Measurements from ENCODE around the gene SCFD2. TPM values are rescaled to one million over a fixed set of nuclear protein-coding genes. Genes with fewer than 3 reads are reported as not detected.

Gene SCFD2
- total RNA-seq, 4 donors from 2014 or later: 12.7 to 23.7 (median 18.3) TPM

DNA sequence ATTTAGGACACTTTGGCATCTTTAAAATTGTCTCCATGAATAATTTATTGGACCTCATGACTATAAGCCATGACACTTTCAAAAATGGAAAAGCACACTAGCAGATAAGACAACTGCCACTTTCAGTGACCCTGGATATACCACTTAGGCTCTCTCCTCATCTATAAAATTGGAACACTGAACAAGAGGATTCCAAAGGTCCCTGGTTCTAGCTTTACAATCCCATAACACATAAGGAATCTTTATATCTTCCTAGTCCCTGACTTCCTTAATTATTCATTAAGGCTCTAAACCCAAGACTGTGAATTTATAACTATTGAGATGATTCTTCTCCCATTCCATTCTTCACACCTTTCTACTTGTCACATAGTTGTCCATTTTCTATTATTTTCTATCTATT lies 190.2 kb downstream of the SCFD2 start:
- in situ Hi-C loops (cut with MboI; ENCODE audit: low pct_ligation_motif_present in 1 of 4, low pct_unique_long_range_greater_than_20kb in 1 of 4, low sequenced_read_pairs in 3 of 4): loop anchor here in 3 of 4 donors (25.0 kb wide), 3 partner anchors 737 to 1062 kb away; partner anchors contain the start of gene PDGFRA (in 1 of the 3)
- H3K4me1 ChIP-seq: peaks cover 0 to 4% (median 0%) of the 10 kb centered on the region in 4 donors
- no peak overlapping the region for H3K27ac ChIP-seq
- TF ChIP-seq POLR2AphosphoS5 (IDR thresholded peaks at IDR 0.05) (no peak), EP300 (IDR thresholded peaks at IDR 0.05; ENCODE audit: low read depth) (no peak), POLR2A (IDR thresholded peaks at IDR 0.05) (no peak)
- TF ChIP-seq, protein P1, sequence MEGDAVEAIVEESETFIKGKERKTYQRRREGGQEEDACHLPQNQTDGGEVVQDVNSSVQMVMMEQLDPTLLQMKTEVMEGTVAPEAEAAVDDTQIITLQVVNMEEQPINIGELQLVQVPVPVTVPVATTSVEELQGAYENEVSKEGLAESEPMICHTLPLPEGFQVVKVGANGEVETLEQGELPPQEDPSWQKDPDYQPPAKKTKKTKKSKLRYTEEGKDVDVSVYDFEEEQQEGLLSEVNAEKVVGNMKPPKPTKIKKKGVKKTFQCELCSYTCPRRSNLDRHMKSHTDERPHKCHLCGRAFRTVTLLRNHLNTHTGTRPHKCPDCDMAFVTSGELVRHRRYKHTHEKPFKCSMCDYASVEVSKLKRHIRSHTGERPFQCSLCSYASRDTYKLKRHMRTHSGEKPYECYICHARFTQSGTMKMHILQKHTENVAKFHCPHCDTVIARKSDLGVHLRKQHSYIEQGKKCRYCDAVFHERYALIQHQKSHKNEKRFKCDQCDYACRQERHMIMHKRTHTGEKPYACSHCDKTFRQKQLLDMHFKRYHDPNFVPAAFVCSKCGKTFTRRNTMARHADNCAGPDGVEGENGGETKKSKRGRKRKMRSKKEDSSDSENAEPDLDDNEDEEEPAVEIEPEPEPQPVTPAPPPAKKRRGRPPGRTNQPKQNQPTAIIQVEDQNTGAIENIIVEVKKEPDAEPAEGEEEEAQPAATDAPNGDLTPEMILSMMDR (IDR thresholded peaks at IDR 0.05): no peak
- intact Hi-C loops (cut with DNase I; ENCODE audit: low total_unique reads): no loop called here
- no peak for DNase-seq
- H3K36me3 ChIP-seq: no peaks in the 10 kb centered on the region
- no peak overlapping the region for H3K4me3 ChIP-seq
- peaks cover 4% of the 10 kb centered on the region in 2 donors for H3K9me3 ChIP-seq
- H3K27me3 ChIP-seq: no peaks in the 10 kb centered on the region

DNA sequence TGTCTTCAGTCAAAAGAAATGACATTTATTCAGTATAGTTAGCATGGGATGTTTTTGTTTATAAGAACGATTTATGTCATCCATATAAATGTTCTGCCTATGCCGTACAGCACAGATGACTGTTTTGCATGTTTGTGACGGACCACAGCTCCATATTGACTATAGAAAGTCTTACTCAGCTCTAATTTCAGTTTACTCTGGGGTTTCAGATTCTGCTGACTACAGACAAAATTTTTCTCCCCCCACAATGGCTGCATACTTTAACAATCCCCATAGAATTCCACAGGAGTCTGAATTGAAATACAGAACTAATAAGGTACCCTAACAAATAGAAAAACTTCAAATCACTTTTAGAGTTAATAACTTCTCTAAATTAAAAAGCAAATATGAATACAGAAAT lies 191.0 kb downstream of the SCFD2 start:
- no peak for DNase-seq
- Histone ChIP-seq H3K4me1 (peaks cover 0 to 4% (median 0%) of the 10 kb centered on the region in 4 donors), H3K27me3 (no peaks in the 10 kb centered on the region), H3K4me3 (no peak overlapping the region), H3K36me3 (no peaks in the 10 kb centered on the region), H3K27ac (no peak overlapping the region), H3K9me3 (peaks cover 4% of the 10 kb centered on the region in 2 donors)
- in situ Hi-C loops (cut with MboI; ENCODE audit: low pct_ligation_motif_present in 1 of 4, low pct_unique_long_range_greater_than_20kb in 1 of 4, low sequenced_read_pairs in 3 of 4): loop anchor here in 3 of 4 donors (25.0 kb wide), 3 partner anchors 737 to 1062 kb away; partner anchors contain the start of gene PDGFRA (in 1 of the 3)
- WGBS, 2 donors (ENCODE audit: low coverage in 1 of 2): 74 to 96% methylated on average over 3 of the region's 3 CpGs
- TF ChIP-seq POLR2AphosphoS5 (IDR thresholded peaks at IDR 0.05) (no peak), POLR2A (IDR thresholded peaks at IDR 0.05) (no peak), EP300 (IDR thresholded peaks at IDR 0.05; ENCODE audit: low read depth) (no peak)
- TF ChIP-seq, protein P1 (IDR thresholded peaks at IDR 0.05): no peak
- intact Hi-C loops (cut with DNase I; ENCODE audit: low total_unique reads): no loop called here

DNA sequence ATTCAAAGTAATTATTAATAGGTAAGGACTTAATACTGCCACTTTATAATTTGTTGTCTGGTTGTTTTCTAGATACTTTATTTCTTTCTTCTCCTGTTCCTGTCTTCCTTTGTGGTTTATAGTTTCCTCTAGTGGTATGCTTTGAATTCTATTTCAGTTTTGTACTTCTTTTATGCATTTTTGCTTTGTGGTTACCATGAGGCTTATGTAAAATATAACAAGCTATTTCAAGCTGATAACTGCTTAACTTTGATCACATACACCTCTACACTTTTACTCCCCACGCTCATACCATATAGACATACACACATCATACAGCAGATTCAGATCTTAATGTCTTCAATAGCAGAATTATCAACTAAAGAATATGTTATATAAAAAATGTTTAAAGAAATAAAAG lies 192.3 kb downstream of the SCFD2 start:
- H3K4me3 ChIP-seq: no peak overlapping the region
- H3K36me3 ChIP-seq: no peaks in the 10 kb centered on the region
- intact Hi-C loops (cut with DNase I; ENCODE audit: low total_unique reads) (loop anchor here (2.0 kb wide), 1 partner anchor 17 kb away; no protein-coding TSS in a partner anchor), in situ Hi-C loops (cut with MboI; ENCODE audit: low pct_ligation_motif_present in 1 of 4, low pct_unique_long_range_greater_than_20kb in 1 of 4, low sequenced_read_pairs in 3 of 4) (no loop called here)
- H3K4me1 ChIP-seq: peaks cover 0 to 4% (median 0%) of the 10 kb centered on the region in 4 donors
- TF ChIP-seq POLR2AphosphoS5 (IDR thresholded peaks at IDR 0.05): no peak
- no peak for TF ChIP-seq EP300 (IDR thresholded peaks at IDR 0.05; ENCODE audit: low read depth)
- no peak for TF ChIP-seq POLR2A (IDR thresholded peaks at IDR 0.05)
- TF ChIP-seq, protein P1 (IDR thresholded peaks at IDR 0.05): no peak
- 86 to 91% methylated on average over 1 of the region's 1 CpG for WGBS, 2 donors (ENCODE audit: low coverage in 1 of 2)
- no peak for DNase-seq
- no peak overlapping the region for H3K27ac ChIP-seq
- no peaks in the 10 kb centered on the region for H3K27me3 ChIP-seq
- peaks cover 4% of the 10 kb centered on the region in 2 donors for H3K9me3 ChIP-seq

DNA sequence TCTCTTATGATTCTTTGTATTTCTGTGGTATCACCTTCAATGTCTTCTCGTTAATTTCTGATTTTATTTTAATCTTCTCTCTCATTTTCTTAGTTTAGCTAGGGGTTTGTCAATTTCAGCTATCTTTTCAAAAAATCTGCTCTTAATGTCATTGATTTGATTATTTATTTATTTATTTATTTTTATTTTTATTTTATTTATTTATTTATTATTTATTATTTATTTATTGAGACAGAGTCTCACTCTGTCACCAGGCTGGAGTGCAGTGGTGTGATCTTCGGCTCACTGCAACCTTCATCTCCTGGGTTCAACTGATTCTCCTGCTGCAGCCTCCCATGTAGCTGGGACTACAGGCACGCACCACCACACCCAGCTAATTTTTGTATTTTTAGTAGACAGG lies 194.1 kb downstream of the SCFD2 start:
- H3K9me3 ChIP-seq: no peaks in the 10 kb centered on the region
- H3K27me3 ChIP-seq: no peaks in the 10 kb centered on the region
- no peaks in the 10 kb centered on the region for H3K36me3 ChIP-seq
- in situ Hi-C loops (cut with MboI; ENCODE audit: low pct_ligation_motif_present in 1 of 4, low pct_unique_long_range_greater_than_20kb in 1 of 4, low sequenced_read_pairs in 3 of 4): no loop called here
- no peak overlapping the region for H3K4me3 ChIP-seq
- intact Hi-C loops (cut with DNase I; ENCODE audit: low total_unique reads): loop anchor here (2.0 kb wide), 1 partner anchor 19 kb away; no protein-coding TSS in a partner anchor
- no peak overlapping the region for H3K27ac ChIP-seq
- 97 to 100% methylated on average over 3 of the region's 3 CpGs for whole genome bisulfite sequencing, 2 donors (ENCODE audit: low coverage in 1 of 2)
- H3K4me1 ChIP-seq: peaks cover 0 to 4% (median 0%) of the 10 kb centered on the region in 4 donors
- no peak for TF ChIP-seq EP300 (IDR thresholded peaks at IDR 0.05; ENCODE audit: low read depth)
- TF ChIP-seq POLR2AphosphoS5 (IDR thresholded peaks at IDR 0.05): no peak
- TF ChIP-seq POLR2A (IDR thresholded peaks at IDR 0.05): no peak
- TF ChIP-seq, protein P1 (IDR thresholded peaks at IDR 0.05): no peak
- no peak for DNase-seq
